Panc1 (cell line): ENCODE measurements around the gene AGBL3. TPM values are rescaled to one million over a fixed set of nuclear protein-coding genes. Genes with fewer than 3 reads are reported as not detected.
A peak's percentile ranks its signal among the peaks of the same experiment; 100 is the strongest.
"Not testable (repeated sequence)": the region's sequence is repeated elsewhere in the genome, so short reads cannot be mapped to it uniquely, and the experiment has no call there.

Experiments
- ATAC-seq: fragments of 200-7000 bp; cut with Tn5 transposase; 2 replicates; pipeline ENCODE4 v1.9.1; 2020; ENCODE audit warnings: mild to moderate bottlenecking, moderate library complexity
- BruUV-seq: library from RNA; stranded (reverse); fragments of 400-500 nt; replicated peaks from 2 replicates; lab custom pipeline; 2021; lab: Mats Ljungman, UMichigan
- CTCF ChIA-PET: fragments of 300-600 bp; sonication (Branson Sonifier 250); formaldehyde crosslinking; loops from one replicate; lab custom pipeline; 2022; ENCODE audit warnings: antibody characterized with exemption; lab: Charles Lee
- POLR2A ChIA-PET: fragments of 300-600 bp; sonication (Branson Sonifier 250); formaldehyde crosslinking; loops from one replicate; lab custom pipeline; 2022; ENCODE audit warnings: antibody characterized with exemption; lab: Charles Lee
- DNase-seq: peaks from one replicate; pipeline ENCODE4 v3.0.0-alpha.2; 2010; ENCODE audit warnings: low read depth, low spot score
- H3K27ac ChIP-seq: 2 replicates; pipeline ENCODE4 v1.5.1; 2011; ENCODE audit warnings: mild to moderate bottlenecking, low read length, inconsistent platforms
- H3K27me3 ChIP-seq: fragments of 200-500 bp; sonication (Bioruptor generic); 2 replicates; pipeline ENCODE4 v1.6.0; 2014; ENCODE audit warnings: low read length, inconsistent platforms; ENCODE audit not compliant: control insufficient read depth, insufficient read depth
- H3K36me3 ChIP-seq: fragments of 200-500 bp; sonication (Bioruptor generic); 2 replicates; pipeline ENCODE4 v1.5.1; 2014; ENCODE audit warnings: inconsistent platforms, mild to moderate bottlenecking, low read length, moderate library complexity; ENCODE audit not compliant: control insufficient read depth, insufficient read depth
- H3K4me1 ChIP-seq: 2 replicates; pipeline ENCODE4 v1.5.1; 2011; ENCODE audit warnings: inconsistent platforms, mild to moderate bottlenecking, low read length, moderate library complexity; ENCODE audit not compliant: control insufficient read depth, insufficient read depth
- H3K4me3 ChIP-seq, 2 experiments: 2 replicates each; pipeline ENCODE4 v1.5.1; 2011 to 2012; ENCODE audit warnings: low read depth in 2 of 2, low read length in 2 of 2, mild to moderate bottlenecking in 2 of 2, inconsistent platforms in 1 of 2, moderate library complexity in 1 of 2
- H3K9me3 ChIP-seq: fragments of 200-500 bp; sonication (Bioruptor generic); 2 replicates; pipeline ENCODE4 v1.5.1; 2014; ENCODE audit warnings: low read depth, mild to moderate bottlenecking, inconsistent platforms, low read length, moderate library complexity; ENCODE audit not compliant: control insufficient read depth, insufficient read depth
- POLR2AphosphoS5 ChIP-seq: IDR thresholded peaks from 2 replicates; pipeline ENCODE4 v1.6.1; 2012; ENCODE audit warnings: mild to moderate bottlenecking, low read depth, low read length, moderate library complexity
- SIN3A ChIP-seq: IDR thresholded peaks from 2 replicates; pipeline ENCODE4 v1.6.1; 2012; ENCODE audit warnings: low read depth, mild to moderate bottlenecking, low read length, moderate library complexity, borderline replicate concordance; ENCODE audit not compliant: insufficient read depth
- TCF7L2 ChIP-seq: IDR thresholded peaks from 2 replicates; pipeline ENCODE4 v1.6.1; 2011; ENCODE audit warnings: mild to moderate bottlenecking, low read depth, low read length, inconsistent platforms
- in situ Hi-C: cut with HindIII; loops from 2 replicates; pipeline ENCODE4 v1.10.0; 2016; ENCODE audit warnings: low sequenced_read_pairs, low pct_unique_long_range_greater_than_20kb
- intact Hi-C: fragments of 100-400 bp; cut with micrococcal nuclease; formaldehyde crosslinking; loops from one replicate; pipeline ENCODE4 v1.10.0; 2022; ENCODE audit not compliant: unreplicated experiment
- total RNA-seq: library from RNA; stranded (reverse); gene quantifications from one replicate; pipeline ENCODE4 v1.2.1, GENCODE V29; 2021; ENCODE audit not compliant: unreplicated experiment
- TF ChIP-seq, protein P1 (sequence below): fragments of 450-650 bp; IDR thresholded peaks from 2 replicates; pipeline ENCODE4 v1.5.1; 2017; ENCODE audit warnings: mild to moderate bottlenecking
- TF ChIP-seq, protein P2 (sequence below), 2 experiments: IDR thresholded peaks; 2 replicates each; pipeline ENCODE4 v1.6.1; 2011 to 2012; ENCODE audit warnings: low read depth in 2 of 2, control low read depth in 1 of 2, low read length in 1 of 2, mild to moderate bottlenecking in 1 of 2, moderate library complexity in 1 of 2; ENCODE audit not compliant: insufficient read depth in 1 of 2

AGBL3 gene
- total RNA-seq, 1 experiment from 2014 or later, result 2.5 TPM

DNA sequence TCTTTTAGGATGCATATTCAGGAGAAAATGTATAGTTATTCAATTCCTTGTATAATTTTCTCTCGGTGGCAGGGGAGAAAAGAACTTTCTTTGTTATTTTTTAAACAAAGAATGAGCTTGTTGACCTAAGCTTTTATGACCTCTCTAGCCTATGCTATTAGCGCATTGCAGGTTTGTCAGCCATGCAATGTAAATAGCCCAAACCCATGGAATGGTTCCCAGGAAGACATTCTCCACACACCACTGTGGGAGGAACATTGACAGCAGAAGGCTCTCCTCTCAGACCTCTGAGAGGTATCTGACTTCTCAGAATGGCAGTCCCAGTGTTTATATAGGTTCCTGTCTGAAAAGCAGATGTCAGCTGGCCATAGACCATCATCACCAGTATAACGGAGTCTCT lies 19.6 kb upstream of the AGBL3 start:
- BruUV-seq, result no TSS peak
- H3K36me3 ChIP-seq, result no peaks in the 10 kb centered on the region; the same call in 1 of the 2 replicates
- H3K27ac ChIP-seq, result no peak overlapping the region
- ChIA-PET CTCF (no interaction called here), POLR2A (no interaction called here)
- no peaks in the 10 kb centered on the region; the same call in 1 of the 2 replicates for H3K27me3 ChIP-seq
- in situ Hi-C loops, result no loop called here
- intact Hi-C loops, result no loop called here
- peak; percentile 60; the same call in 1 of the 2 replicates for ATAC-seq
- H3K4me1 ChIP-seq, result no peaks in the 10 kb centered on the region
- TF ChIP-seq SIN3A, result no peak
- no peak for TF ChIP-seq POLR2AphosphoS5
- TF ChIP-seq TCF7L2, result no peak
- TF ChIP-seq, protein P1, sequence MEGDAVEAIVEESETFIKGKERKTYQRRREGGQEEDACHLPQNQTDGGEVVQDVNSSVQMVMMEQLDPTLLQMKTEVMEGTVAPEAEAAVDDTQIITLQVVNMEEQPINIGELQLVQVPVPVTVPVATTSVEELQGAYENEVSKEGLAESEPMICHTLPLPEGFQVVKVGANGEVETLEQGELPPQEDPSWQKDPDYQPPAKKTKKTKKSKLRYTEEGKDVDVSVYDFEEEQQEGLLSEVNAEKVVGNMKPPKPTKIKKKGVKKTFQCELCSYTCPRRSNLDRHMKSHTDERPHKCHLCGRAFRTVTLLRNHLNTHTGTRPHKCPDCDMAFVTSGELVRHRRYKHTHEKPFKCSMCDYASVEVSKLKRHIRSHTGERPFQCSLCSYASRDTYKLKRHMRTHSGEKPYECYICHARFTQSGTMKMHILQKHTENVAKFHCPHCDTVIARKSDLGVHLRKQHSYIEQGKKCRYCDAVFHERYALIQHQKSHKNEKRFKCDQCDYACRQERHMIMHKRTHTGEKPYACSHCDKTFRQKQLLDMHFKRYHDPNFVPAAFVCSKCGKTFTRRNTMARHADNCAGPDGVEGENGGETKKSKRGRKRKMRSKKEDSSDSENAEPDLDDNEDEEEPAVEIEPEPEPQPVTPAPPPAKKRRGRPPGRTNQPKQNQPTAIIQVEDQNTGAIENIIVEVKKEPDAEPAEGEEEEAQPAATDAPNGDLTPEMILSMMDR, result no peak
- TF ChIP-seq, protein P2, sequence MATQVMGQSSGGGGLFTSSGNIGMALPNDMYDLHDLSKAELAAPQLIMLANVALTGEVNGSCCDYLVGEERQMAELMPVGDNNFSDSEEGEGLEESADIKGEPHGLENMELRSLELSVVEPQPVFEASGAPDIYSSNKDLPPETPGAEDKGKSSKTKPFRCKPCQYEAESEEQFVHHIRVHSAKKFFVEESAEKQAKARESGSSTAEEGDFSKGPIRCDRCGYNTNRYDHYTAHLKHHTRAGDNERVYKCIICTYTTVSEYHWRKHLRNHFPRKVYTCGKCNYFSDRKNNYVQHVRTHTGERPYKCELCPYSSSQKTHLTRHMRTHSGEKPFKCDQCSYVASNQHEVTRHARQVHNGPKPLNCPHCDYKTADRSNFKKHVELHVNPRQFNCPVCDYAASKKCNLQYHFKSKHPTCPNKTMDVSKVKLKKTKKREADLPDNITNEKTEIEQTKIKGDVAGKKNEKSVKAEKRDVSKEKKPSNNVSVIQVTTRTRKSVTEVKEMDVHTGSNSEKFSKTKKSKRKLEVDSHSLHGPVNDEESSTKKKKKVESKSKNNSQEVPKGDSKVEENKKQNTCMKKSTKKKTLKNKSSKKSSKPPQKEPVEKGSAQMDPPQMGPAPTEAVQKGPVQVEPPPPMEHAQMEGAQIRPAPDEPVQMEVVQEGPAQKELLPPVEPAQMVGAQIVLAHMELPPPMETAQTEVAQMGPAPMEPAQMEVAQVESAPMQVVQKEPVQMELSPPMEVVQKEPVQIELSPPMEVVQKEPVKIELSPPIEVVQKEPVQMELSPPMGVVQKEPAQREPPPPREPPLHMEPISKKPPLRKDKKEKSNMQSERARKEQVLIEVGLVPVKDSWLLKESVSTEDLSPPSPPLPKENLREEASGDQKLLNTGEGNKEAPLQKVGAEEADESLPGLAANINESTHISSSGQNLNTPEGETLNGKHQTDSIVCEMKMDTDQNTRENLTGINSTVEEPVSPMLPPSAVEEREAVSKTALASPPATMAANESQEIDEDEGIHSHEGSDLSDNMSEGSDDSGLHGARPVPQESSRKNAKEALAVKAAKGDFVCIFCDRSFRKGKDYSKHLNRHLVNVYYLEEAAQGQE (IDR thresholded peaks at IDR 0.05; ENCODE audit: insufficient read depth in 1 of 2, low read depth in 2 of 2, low read length in 1 of 2), result no peak
- no peaks in the 10 kb centered on the region for H3K9me3 ChIP-seq
- no peak overlapping the region for H3K4me3 ChIP-seq
- DNase-seq, result no peak

DNA sequence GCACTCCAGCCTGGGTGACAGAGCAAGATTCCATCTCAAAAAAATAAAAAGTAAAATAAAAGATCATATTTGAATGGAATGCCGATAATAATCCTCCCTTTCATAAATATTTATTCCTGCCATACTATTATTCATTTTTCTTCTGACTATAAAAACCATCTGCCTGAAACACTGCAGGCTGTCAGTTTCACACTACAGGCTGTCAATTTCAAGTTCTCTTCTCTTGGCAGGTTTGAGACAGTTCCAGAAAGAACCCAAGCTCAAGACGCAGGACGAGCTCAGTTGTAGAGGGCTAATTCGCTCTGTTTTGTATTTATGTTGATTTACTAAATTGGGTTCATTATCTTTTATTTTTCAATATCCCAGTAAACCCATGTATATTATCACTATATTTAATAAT lies 18.2 kb upstream of the AGBL3 start:
- Histone ChIP-seq H3K27me3 (no peaks in the 10 kb centered on the region; the same call in 1 of the 2 replicates), H3K4me3 (no peak overlapping the region), H3K27ac (no peak overlapping the region), H3K4me1 (no peaks in the 10 kb centered on the region), H3K9me3 (no peaks in the 10 kb centered on the region), H3K36me3 (no peaks in the 10 kb centered on the region; the same call in 1 of the 2 replicates)
- DNase-seq (no peak), ATAC-seq (no peak)
- no peak for TF ChIP-seq POLR2AphosphoS5
- TF ChIP-seq, protein P2 (IDR thresholded peaks at IDR 0.05; ENCODE audit: insufficient read depth in 1 of 2, low read depth in 2 of 2, low read length in 1 of 2), result no peak
- no peak for TF ChIP-seq SIN3A
- TF ChIP-seq, protein P1, result no peak
- no peak for TF ChIP-seq TCF7L2
- CTCF ChIA-PET, result no interaction called here
- no TSS peak for BruUV-seq
- POLR2A ChIA-PET, result no interaction called here
- intact Hi-C loops (no loop called here), in situ Hi-C loops (no loop called here)

DNA sequence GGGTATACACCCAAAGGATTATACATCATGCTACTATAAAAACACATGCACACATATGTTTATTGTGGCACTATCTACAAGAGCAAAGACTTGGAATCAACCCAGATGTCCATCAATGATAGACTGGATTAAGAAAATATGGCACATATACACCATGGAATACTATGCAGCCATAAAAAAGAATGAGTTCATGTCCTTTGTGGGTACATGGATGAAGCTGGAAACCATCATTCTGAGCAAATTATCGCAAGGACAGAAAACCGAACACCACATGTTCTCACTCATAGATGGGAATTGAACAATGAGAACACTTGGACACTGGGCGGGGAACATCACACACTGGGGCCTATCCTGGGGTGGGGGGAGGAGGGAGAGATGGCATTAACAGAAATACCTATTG lies 4.7 kb upstream of the AGBL3 start:
- H3K27me3 ChIP-seq, ATAC-seq, CTCF ChIA-PET, intact Hi-C loops, H3K9me3 ChIP-seq, H3K4me3 ChIP-seq, H3K4me1 ChIP-seq, BruUV-seq, DNase-seq, H3K27ac ChIP-seq, H3K36me3 ChIP-seq, in situ Hi-C loops: not testable (repeated sequence)
- POLR2A ChIA-PET, result interaction anchor here (0.7 kb wide), 1 partner anchor 82 kb away, joined by 10 read pairs; no protein-coding TSS in a partner anchor
